Measurements from ENCODE around the gene PEX3.
"Not testable (repeated sequence)": the region's sequence is repeated elsewhere in the genome, so short reads cannot be mapped to it uniquely, and the experiment has no call there.

Gene PEX3

GRCh38 chr6:143447865-143448264 is 2.7 kb upstream of the PEX3 start:
- not testable (repeated sequence) for DNase-seq (ENCODE audit: low read depth in 4 of 4, low spot score in 1 of 4)

GRCh38 chr6:143449082-143449713 is 1.4 kb upstream of the PEX3 start:
- DNase-seq (ENCODE audit: low read depth in 4 of 4, low spot score in 1 of 4), result no peak

GRCh38 chr6:143449714-143450452 is 722 bp upstream of the PEX3 start:
- DNase-seq (ENCODE audit: low read depth in 4 of 4, low spot score in 1 of 4), result peak in 1 of 4 experiments; percentile 15

- no peak for DNase-seq (ENCODE audit: low read depth in 4 of 4, low spot score in 1 of 4)
Measured at GRCh38 chr6:143451531-143451930, 926 bp downstream of the PEX3 start.

GRCh38 chr6:143457563-143458359 is 7.2 kb downstream of the PEX3 start:
- DNase-seq (ENCODE audit: low read depth in 4 of 4, low spot score in 1 of 4), result no peak

- DNase-seq (ENCODE audit: low read depth in 4 of 4, low spot score in 1 of 4), result no peak
Measured at GRCh38 chr6:143465546-143465945, 14.9 kb downstream of the PEX3 start.

GRCh38 chr6:143468026-143468425 is 17.4 kb downstream of the PEX3 start:
- DNase-seq (ENCODE audit: low read depth in 4 of 4, low spot score in 1 of 4), result no peak

GRCh38 chr6:143468823-143469222 is 18.2 kb downstream of the PEX3 start:
- not testable (repeated sequence) for DNase-seq (ENCODE audit: low read depth in 4 of 4, low spot score in 1 of 4)

GRCh38 chr6:143471822-143472221 is 21.2 kb downstream of the PEX3 start:
- DNase-seq (ENCODE audit: low read depth in 4 of 4, low spot score in 1 of 4), result no peak

GRCh38 chr6:143476545-143476944 is 25.9 kb downstream of the PEX3 start:
- DNase-seq (ENCODE audit: low read depth in 4 of 4, low spot score in 1 of 4), result no peak

GRCh38 chr6:143478479-143479062 is 28.0 kb downstream of the PEX3 start:
- DNase-seq (ENCODE audit: low read depth in 4 of 4, low spot score in 1 of 4), result no peak

- no peak for DNase-seq (ENCODE audit: low read depth in 4 of 4, low spot score in 1 of 4)
Measured at GRCh38 chr6:143482593-143482992, 32.0 kb downstream of the PEX3 start.

- DNase-seq (ENCODE audit: low read depth in 4 of 4, low spot score in 1 of 4), result no peak
Measured at GRCh38 chr6:143485967-143486366, 35.4 kb downstream of the PEX3 start.

- DNase-seq (ENCODE audit: low read depth in 4 of 4, low spot score in 1 of 4), result no peak
Measured at GRCh38 chr6:143486752-143487151, 36.1 kb downstream of the PEX3 start.

- DNase-seq (ENCODE audit: low read depth in 4 of 4, low spot score in 1 of 4), result no peak
Measured at GRCh38 chr6:143490244-143490643, 39.6 kb downstream of the PEX3 start.

GRCh38 chr6:143490775-143491174 is 40.2 kb downstream of the PEX3 start:
- DNase-seq (ENCODE audit: low read depth in 4 of 4, low spot score in 1 of 4), result no peak

- no peak for DNase-seq (ENCODE audit: low read depth in 4 of 4, low spot score in 1 of 4)
Measured at GRCh38 chr6:143496974-143497373, 46.4 kb downstream of the PEX3 start.

GRCh38 chr6:143498428-143498827 is 47.8 kb downstream of the PEX3 start:
- DNase-seq (ENCODE audit: low read depth in 4 of 4, low spot score in 1 of 4), result no peak

- DNase-seq (ENCODE audit: low read depth in 4 of 4, low spot score in 1 of 4), result no peak
Measured at GRCh38 chr6:143501851-143502250, 51.2 kb downstream of the PEX3 start.

GRCh38 chr6:143504369-143504768 is 53.8 kb downstream of the PEX3 start:
- DNase-seq (ENCODE audit: low read depth in 4 of 4, low spot score in 1 of 4), result no peak

- DNase-seq (ENCODE audit: low read depth in 4 of 4, low spot score in 1 of 4), result no peak
Measured at GRCh38 chr6:143505111-143505510, 54.5 kb downstream of the PEX3 start.

GRCh38 chr6:143505537-143505936 is 54.9 kb downstream of the PEX3 start:
- no peak for DNase-seq (ENCODE audit: low read depth in 4 of 4, low spot score in 1 of 4)
